AG04450 (cell line): ENCODE data around the gene RAB33B. TPM values are rescaled to one million over a fixed set of nuclear protein-coding genes. Genes with fewer than 3 reads are reported as not detected.

ENCODE experiments used
- CTCF ChIA-PET: fragments of 300-600, 350-600 bp; formaldehyde crosslinking; extraction: SDS; loops from one replicate; lab custom pipeline; 2022; ENCODE audit warnings: antibody characterized with exemption, inconsistent platforms; lab: Charles Lee
- POLR2A ChIA-PET: fragments of 350-600 bp; formaldehyde crosslinking; extraction: SDS; loops from one replicate; lab custom pipeline; 2021; ENCODE audit warnings: antibody characterized with exemption, inconsistent platforms; lab: Yijun Ruan, JAX
- DNase-seq: peaks from one replicate; pipeline ENCODE4 v3.0.0-alpha.2; 2011; ENCODE audit warnings: low read depth, low spot score
- H3K27ac ChIP-seq: one replicate; pipeline ENCODE4 v1.5.1; 2012; ENCODE audit warnings: low read depth, low read length, control low read depth
- H3K27me3 ChIP-seq: one replicate; pipeline ENCODE4 v1.6.0; 2012; ENCODE audit warnings: low read length; ENCODE audit not compliant: control insufficient read depth, insufficient read depth
- H3K4me3 ChIP-seq: 2 replicates; pipeline ENCODE4 v1.5.1; 2011; ENCODE audit warnings: mild to moderate bottlenecking, low read depth, low read length, control low read depth
- H3K9me3 ChIP-seq: 2 replicates; pipeline ENCODE4 v1.5.1; 2012; ENCODE audit warnings: low read length; ENCODE audit not compliant: control insufficient read depth, insufficient read depth
- CTCF ChIP-seq: IDR thresholded peaks from 2 replicates; pipeline ENCODE4 v1.5.1; 2011; ENCODE audit warnings: low read depth, low read length, control low read depth, inconsistent platforms
- polyA plus RNA-seq: library from polyadenylated mRNA; depleted of rRNA; stranded (reverse); fragments of >200 nt; gene quantifications from 2 replicates; pipeline ENCODE4 v1.2.3, GENCODE V29; 2011

Gene RAB33B
- polyA plus RNA-seq, 1 experiment: 7.8 TPM

- DNase-seq: no peak
- H3K9me3 ChIP-seq: no peaks in the 10 kb centered on the region
- CTCF ChIA-PET: interaction anchor here (1.0 kb wide), 1 partner anchor 20 kb away, joined by 3 read pairs; no protein-coding TSS in a partner anchor
- H3K4me3 ChIP-seq: no peak overlapping the region
- POLR2A ChIA-PET: no interaction called here
- H3K27ac ChIP-seq: no peak overlapping the region
- H3K27me3 ChIP-seq: no peaks in the 10 kb centered on the region
- no peak for TF ChIP-seq CTCF
These were observed 57.4 kb downstream of the RAB33B start for GRCh38 chr4:139511320-139511719.

- CTCF ChIA-PET: interaction anchor here (0.6 to 1.1 kb wide), 3 partner anchors 14 to 739 kb away, joined by 3 to 5 read pairs (median 3); no protein-coding TSS in a partner anchor
- Histone ChIP-seq H3K27me3 (no peaks in the 10 kb centered on the region), H3K4me3 (no peak overlapping the region), H3K27ac (no peak overlapping the region), H3K9me3 (no peaks in the 10 kb centered on the region)
- TF ChIP-seq CTCF: no peak
- POLR2A ChIA-PET: no interaction called here
- no peak for DNase-seq
These were observed 60.6 kb downstream of the RAB33B start for GRCh38 chr4:139514382-139515059.

GRCh38 chr4:139515531-139515958 lies 61.6 kb downstream of the RAB33B start:
- no peaks in the 10 kb centered on the region for H3K9me3 ChIP-seq
- no peaks in the 10 kb centered on the region for H3K27me3 ChIP-seq
- no peak for DNase-seq
- ChIA-PET CTCF (no interaction called here), POLR2A (no interaction called here)
- no peak overlapping the region for H3K27ac ChIP-seq
- H3K4me3 ChIP-seq: no peak overlapping the region
- TF ChIP-seq CTCF: no peak

GRCh38 chr4:139521754-139522401 lies 68.0 kb downstream of the RAB33B start:
- no peak for TF ChIP-seq CTCF
- POLR2A ChIA-PET: no interaction called here
- CTCF ChIA-PET: interaction anchor here (0.6 to 0.7 kb wide), 3 partner anchors 24 to 394 kb away, joined by 3 to 7 read pairs (median 3); no protein-coding TSS in a partner anchor
- H3K4me3 ChIP-seq: no peak overlapping the region
- no peak overlapping the region for H3K27ac ChIP-seq
- no peaks in the 10 kb centered on the region for H3K9me3 ChIP-seq
- no peaks in the 10 kb centered on the region for H3K27me3 ChIP-seq
- no peak for DNase-seq

GRCh38 chr4:139522457-139522856 lies 68.5 kb downstream of the RAB33B start:
- CTCF ChIA-PET: interaction anchor here (0.6 to 0.7 kb wide), 4 partner anchors 25 to 395 kb away, joined by 3 to 8 read pairs (median 5); no protein-coding TSS in a partner anchor
- POLR2A ChIA-PET: interaction anchor here (0.6 kb wide), 1 partner anchor 74 kb away, joined by 3 read pairs; no protein-coding TSS in a partner anchor

More at GRCh38 chr4:139522457-139522856, 68.5 kb downstream of the RAB33B start:
- H3K27ac ChIP-seq: no peak overlapping the region
- no peaks in the 10 kb centered on the region for H3K9me3 ChIP-seq
- no peak for DNase-seq
- no peaks in the 10 kb centered on the region for H3K27me3 ChIP-seq
- no peak for TF ChIP-seq CTCF
- H3K4me3 ChIP-seq: no peak overlapping the region
